Left kidney (tissue), 2 donors: Measurements from ENCODE around the gene TSNAX. TPM values are rescaled to one million over a fixed set of nuclear protein-coding genes. Genes with fewer than 3 reads are reported as not detected.

Experiments
- DNase-seq: peaks from one replicate; pipeline ENCODE4 v3.0.0-alpha.2; 2013
- polyA plus RNA-seq: library from polyadenylated mRNA; unstranded; fragments of 120-200 nt; gene quantifications from one replicate; pipeline ENCODE4 v1.2.1, GENCODE V29; 2013; ENCODE audit not compliant: insufficient read length

Gene TSNAX
- polyA plus RNA-seq, 1 donor = 65.5 TPM

GRCh38 chr1:231515748-231516147 lies 12.7 kb upstream of the TSNAX start:
- DNase-seq = no peak

- DNase-seq = no peak
Observed at GRCh38 chr1:231517076-231517475, 11.4 kb upstream of the TSNAX start.

GRCh38 chr1:231518485-231519034 lies 9.9 kb upstream of the TSNAX start:
- DNase-seq = no peak

GRCh38 chr1:231519166-231519565 lies 9.3 kb upstream of the TSNAX start:
- no peak for DNase-seq

GRCh38 chr1:231522038-231522437 lies 6.4 kb upstream of the TSNAX start:
- DNase-seq = no peak

- DNase-seq = no peak
Observed at GRCh38 chr1:231522931-231523642, 5.4 kb upstream of the TSNAX start.

- DNase-seq = no peak
Observed at GRCh38 chr1:231523816-231524215, 4.7 kb upstream of the TSNAX start.

GRCh38 chr1:231526536-231526935 lies 1.9 kb upstream of the TSNAX start:
- DNase-seq = no peak

GRCh38 chr1:231527586-231528171 lies 790 bp upstream of the TSNAX start:
- no peak for DNase-seq

- no peak for DNase-seq
Observed at GRCh38 chr1:231533240-231533639, 4.8 kb downstream of the TSNAX start.

GRCh38 chr1:231534703-231535159 lies 6.3 kb downstream of the TSNAX start:
- DNase-seq = no peak

GRCh38 chr1:231536099-231536498 lies 7.6 kb downstream of the TSNAX start:
- DNase-seq = no peak

- no peak for DNase-seq
Observed at GRCh38 chr1:231540847-231541246, 12.4 kb downstream of the TSNAX start.

- no peak for DNase-seq
Observed at GRCh38 chr1:231541842-231542241, 13.4 kb downstream of the TSNAX start.

GRCh38 chr1:231544943-231545592 lies 16.6 kb downstream of the TSNAX start:
- DNase-seq = no peak

- no peak for DNase-seq
Observed at GRCh38 chr1:231546693-231547092, 18.2 kb downstream of the TSNAX start.

GRCh38 chr1:231549733-231550447 lies 21.4 kb downstream of the TSNAX start:
- no peak for DNase-seq

GRCh38 chr1:231550448-231550781 lies 21.9 kb downstream of the TSNAX start:
- no peak for DNase-seq

- DNase-seq = no peak
Observed at GRCh38 chr1:231553320-231553719, 24.9 kb downstream of the TSNAX start.

GRCh38 chr1:231554969-231555368 lies 26.5 kb downstream of the TSNAX start:
- DNase-seq = no peak

- no peak for DNase-seq
Observed at GRCh38 chr1:231557411-231557810, 28.9 kb downstream of the TSNAX start.

GRCh38 chr1:231557898-231558707 lies 29.6 kb downstream of the TSNAX start:
- DNase-seq = no peak
